HG03196 (cell line): Measurements from ENCODE around the gene B4GALNT2.
"Not testable (repeated sequence)": the region's sequence is repeated elsewhere in the genome, so short reads cannot be mapped to it uniquely, and the experiment has no call there.

Experiments used
- ATAC-seq: cut with Tn5 transposase; IDR thresholded peaks from one replicate; pipeline ENCODE4 v1.9.1; 2021; ENCODE audit not compliant: unreplicated experiment

The B4GALNT2 gene

DNA sequence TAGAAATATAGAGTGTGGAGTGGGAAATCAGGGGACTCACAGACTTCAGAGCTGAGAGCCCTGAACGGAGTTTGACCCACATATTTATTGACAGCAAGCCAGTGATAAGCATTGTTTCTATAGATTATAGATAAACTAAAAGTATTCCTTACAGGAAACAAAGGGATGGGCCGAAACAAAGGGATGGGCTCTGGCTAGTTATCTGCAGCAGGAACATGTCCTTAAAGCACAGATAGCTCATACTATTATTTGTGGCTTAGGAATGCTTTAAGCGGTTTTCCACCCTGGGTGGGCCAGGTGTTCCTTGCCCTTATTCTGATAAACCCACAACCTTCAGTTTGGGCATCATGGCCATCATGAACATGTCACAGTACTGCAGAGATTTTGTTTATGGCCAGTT, 38.1 kb downstream of the B4GALNT2 start:
- ATAC-seq: not testable (repeated sequence)

DNA sequence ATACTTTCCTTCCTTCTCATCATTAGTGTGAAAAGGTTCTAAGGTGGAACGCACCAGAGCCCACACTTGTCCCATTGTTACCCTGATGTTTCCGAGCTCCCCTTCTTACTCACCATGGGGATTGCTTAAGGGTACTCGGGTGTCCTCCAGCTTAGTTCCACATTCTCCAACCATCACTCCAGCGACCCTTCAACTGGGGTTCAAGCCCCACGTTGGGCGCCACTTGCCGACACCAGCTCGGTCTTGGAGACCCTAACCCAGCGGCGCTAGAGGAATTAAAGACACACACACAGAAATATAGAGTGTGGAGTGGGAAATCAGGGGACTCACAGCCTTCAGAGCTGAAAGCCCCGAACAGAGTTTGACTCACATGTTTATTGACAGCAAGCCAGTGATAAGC, 43.4 kb downstream of the B4GALNT2 start:
- not testable (repeated sequence) for ATAC-seq

DNA sequence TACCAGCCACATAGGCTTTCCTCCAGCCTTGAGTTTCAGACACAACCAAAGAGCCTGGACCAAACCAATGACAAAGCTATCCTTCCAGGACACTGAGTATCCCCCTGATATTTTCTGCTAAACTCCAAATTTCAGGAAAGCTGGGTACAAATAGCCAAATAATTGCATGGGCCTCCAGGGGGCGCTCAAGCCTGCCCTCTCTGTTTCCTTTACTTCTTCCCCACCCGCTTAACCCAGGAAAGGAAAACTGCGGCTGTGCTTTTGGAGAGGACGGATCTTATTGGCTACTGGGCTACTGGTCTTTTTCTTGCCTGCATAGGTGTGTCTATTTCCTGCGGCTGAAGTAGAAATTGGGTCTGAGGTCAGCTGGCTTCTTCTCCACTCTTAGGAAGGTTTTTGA, 47.7 kb downstream of the B4GALNT2 start:
- ATAC-seq: no peak

DNA sequence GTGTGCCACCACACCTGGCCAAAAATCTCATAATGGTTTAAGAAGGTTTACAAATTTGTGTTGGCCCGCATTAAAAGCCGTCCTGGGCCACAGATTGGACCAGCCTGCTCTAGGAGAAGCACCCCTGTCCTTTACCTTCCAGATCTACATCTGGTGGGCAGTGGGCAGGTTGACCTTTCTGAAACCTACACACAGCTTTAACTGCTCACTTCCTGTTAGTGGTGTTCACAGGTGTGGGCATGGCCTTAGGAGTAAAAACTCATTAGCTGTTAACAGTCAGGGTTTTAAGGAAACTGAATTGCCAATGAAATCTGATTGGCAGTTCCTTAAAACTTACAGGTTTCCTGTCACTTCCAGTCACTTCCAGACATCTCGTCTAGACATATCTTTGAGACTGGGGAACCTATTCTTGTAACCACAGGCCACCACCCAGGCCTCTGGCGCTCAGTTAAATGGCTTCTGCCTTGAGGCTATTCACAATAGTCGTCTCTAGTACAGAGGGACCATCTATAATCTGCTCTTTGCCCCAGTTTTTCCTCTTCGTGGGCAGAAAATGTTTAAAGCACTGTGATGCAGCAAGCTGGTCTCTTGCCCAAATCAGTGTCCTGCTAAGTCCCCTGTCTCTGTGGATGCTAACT, 48.5 kb downstream of the B4GALNT2 start:
- ATAC-seq: no peak

DNA sequence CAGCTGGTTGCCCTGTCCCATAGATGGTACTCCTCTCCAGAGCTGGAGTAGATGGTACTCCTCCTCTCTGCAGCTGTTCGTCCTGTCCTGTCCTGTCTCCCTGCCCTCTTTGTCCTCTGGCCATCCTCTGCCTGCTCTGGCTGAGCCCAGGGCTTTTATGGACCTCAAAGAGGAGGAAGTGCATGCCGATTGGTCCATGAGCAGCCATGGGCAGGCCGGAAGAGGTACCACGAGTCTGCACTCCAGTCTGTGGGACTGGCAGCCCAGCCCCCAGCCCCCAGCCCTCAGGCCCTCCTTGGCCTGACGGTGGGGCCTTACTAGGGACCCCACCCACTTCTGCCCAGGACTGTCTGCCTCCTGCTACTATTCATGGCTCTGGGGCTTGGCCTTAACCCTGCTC, 50.8 kb downstream of the B4GALNT2 start:
- no peak for ATAC-seq

DNA sequence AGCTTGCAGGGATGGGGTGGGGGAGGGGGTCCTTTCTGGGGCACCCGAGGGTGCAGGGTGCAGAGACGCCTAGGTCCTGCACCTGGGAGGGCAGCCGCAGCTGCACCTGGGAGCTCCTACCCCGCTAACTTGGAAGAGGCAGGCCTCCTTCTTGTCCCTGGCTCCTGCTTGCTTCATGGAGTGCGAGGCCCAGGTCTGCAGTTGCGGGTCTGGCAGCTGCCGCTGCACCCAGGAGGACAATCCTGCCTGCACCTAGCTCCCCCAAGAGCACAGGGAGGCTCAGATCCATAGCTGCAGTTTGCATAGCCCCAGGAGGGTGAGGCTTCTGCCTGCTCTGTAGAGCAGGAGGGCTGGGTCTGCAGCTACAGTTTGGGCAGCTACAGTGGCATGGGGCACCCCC, 51.2 kb downstream of the B4GALNT2 start:
- no peak for ATAC-seq

DNA sequence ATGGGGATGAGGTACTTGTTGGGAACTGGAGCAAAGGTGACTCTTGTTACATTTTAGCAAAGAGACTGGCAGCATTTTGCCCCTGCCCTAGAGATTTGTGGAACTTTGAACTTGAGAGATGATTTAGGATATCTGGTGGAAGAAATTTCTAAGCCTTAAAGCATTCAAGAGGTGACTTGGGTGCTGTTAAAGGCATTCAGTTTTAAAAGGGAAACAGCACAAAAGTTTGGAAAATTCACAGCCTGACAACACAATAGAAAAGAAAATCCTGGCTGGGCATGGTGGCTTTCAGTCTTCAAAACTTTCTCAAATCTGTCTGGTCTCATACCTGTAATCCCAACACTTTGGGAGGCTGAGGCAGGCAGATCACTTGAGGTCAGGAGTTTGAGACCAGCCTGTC, 52.0 kb downstream of the B4GALNT2 start:
- not testable (repeated sequence) for ATAC-seq

DNA sequence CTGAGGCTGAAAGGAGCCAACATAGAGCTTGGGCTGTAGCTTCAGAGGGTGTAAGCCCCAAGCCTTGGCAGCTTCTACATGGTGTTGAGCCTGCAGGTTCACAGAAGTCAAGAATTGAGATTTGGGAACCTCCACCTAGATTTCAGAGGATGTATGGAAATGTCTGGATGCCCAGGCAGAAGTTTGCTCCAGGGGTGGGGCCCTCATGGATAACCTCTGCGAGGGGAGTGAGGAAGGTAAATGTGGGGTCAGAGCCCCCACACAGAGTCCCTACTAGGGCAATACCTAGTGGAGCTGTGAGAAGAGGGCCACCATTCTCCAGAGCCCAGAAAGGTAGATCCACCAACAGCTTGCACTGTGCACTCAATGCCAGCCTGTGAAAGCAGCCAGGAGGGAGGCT, 52.8 kb downstream of the B4GALNT2 start:
- ATAC-seq: not testable (repeated sequence)

DNA sequence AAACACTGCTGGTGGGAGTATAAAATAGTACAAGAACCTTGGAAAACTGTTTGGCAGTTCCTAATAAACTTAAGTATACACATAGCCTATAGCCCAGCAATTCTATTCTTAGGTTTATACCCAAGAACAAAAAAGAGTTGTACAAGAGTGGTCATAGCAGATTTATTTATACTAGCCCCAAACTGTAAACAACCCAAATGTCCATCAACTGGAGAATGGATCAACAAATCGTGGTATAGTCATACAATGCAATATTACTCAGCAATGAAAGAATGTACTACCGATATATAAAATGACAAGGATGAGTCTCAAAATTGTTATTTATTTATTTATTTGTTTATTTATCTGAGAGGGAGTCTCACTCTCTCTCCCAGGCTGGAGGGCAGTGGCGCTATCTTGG, 54.7 kb downstream of the B4GALNT2 start:
- no peak for ATAC-seq

DNA sequence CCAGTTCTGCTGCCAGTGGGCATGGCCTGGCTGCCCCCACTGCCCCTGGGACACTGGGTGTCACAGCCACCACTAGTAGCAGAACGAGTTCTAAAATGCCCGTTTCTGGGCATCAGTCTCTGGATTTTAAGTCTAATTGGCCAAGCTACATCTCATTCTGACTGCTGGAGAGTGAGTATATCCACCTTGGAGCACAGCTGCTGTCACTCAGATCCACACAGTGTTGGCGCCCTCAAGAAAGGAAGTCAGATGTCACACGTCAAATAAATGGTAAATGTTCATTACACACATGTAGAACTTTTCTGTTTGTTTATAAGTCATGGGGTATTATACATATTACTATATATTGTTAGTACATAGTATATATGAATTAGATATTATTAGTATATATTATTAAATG, 58.4 kb downstream of the B4GALNT2 start:
- ATAC-seq: no peak

DNA sequence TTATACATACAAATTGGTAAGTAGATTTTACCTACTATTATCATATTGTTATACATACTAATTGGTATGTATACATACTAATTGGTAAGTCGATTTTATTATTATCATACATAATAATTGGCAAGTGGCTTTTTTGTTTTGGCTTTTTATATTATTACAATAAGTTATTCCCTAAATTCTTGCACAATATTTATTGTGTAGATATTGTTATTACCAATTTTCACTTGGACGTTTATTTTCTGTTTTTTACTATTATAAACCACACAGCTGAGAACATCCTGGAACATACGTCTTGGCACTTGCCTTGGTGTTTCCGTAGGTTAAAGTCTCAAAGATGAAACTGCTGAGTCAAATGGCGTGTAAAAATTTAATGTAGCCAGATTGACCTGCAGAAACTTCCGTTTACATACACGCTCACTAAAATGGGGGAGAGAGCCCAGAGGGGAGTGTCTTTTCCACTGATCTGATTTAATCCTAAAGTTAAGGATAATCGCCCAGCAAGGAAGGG, 58.9 kb downstream of the B4GALNT2 start:
- peak; percentile 6 for ATAC-seq

DNA sequence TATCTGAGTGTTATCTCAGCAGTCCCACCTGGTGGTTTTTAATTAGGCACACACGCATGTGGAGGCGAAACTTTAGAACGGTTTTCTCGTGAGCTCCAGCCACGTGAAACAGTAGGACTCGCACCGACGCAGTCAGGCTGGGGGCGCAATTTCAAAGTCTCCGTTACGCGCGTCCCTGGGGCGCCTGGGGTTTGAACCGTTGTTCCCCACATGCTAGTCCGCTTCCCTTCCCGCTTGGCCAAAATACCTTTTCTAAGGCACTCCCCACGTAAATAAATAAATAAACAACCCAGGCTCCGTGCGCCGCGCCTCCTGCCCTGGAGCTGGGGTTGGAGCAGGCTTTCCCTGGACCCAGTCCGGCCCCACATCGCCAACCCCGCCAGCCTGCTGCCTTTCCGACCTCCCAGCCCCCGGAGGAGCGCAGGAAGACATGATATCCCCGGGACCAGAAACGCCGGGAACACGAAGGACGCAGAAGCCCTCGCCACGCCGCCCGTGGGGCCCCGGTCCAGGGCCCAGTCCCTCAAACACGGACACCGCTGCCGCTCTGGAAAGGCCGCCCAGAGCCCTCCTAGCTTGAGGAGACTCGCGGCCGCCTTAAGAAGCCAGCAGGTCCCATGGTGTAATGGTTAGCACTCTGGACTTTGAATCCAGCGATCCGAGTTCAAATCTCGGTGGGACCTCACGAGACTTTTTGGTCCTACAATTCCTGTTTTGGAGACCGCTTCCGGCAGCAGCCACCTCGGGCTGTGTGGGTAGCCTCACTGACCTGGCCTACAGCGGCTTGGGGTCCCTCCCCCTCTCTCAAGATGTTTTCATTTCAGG, 59.6 kb downstream of the B4GALNT2 start:
- peak; percentile 47 for ATAC-seq

DNA sequence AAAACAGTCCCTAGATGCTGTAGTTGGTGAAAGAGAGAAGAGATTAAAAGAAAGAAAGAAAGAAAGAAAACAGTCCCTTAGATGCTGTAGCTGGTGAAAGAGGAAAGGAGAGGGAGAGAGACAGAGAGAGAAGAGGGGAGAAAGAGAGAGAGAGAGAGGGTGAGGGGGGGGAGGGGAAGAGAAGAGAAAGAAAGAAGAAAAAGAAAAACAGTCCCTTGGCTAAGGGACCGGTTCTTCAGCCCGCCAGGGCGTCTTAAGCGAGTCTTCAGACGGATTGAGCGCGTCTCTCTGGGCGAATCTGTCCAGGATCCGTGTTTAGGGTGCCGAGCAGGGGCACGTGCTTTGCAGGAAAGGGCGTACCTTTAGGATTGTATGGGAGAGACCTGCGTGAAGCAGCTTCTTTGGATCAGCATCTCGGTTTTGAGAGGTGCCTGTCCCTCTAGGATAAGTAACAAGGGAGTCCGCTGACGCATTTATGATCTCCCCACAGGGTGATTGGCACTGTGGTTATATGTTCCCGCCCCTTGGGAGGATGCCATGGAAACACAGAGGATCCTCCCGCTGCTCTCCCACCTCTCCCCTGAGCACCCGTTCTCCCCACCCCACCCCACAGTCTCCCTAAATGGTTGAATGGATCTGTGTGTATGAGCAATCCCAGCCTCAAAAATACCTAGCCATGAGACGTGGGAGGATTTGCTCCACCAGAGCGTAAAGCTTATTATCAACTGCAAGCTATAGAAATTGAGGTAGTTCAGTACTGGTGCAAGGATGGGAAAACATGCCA, 61.1 kb downstream of the B4GALNT2 start:
- peak; percentile 23 for ATAC-seq

DNA sequence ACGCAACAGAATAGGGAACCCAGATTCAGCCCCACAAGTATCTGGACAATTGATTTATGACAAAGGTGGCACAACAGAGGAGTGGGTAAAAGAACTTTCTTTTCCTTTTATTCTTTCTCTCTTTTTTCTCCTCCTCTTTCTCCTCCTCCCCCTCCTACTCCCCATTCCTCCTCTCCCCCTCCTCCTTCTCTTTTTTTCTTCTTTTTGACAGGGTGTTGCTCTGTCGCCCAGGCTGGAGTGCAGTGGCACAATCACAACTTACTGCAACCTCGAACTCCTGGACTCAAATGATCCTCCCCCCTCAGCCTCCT, 61.7 kb downstream of the B4GALNT2 start:
- no peak for ATAC-seq

DNA sequence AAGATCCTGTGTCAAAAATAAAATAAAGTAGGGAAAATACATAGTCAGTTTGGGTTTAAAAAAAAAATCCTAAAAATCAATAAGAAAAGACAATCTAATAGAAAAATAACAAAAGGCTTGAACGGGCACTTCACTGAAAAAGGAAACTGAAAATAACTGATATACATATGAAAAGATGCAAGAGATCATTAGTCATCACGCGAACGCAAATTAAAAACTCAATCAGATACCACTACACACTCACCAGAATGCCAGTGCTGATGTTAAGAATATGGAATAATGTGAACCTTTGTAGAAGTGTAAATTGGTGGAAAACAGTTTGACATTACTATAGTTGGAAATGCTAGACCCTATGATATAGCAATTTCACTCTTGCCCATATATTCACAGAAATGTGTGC, 63.2 kb downstream of the B4GALNT2 start:
- ATAC-seq: no peak

DNA sequence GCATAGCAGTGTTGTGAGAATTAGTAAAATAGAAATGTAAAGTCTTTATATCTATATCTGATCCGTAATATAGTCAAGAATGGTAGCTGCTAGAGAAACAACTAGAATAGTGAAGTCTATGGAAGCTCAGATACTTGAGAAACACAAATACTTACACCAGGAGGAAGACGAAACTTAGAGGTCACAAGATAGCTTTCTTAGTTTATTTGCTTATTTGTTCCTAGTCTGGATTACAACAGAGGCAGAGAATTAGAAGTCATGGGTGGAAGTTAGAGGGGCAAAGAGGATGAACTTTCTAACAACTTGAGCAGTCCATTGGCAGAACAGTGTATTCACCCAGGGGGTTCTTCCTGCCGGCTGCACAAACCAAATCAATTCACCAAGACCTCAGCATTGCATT, 64.0 kb downstream of the B4GALNT2 start:
- no peak for ATAC-seq

DNA sequence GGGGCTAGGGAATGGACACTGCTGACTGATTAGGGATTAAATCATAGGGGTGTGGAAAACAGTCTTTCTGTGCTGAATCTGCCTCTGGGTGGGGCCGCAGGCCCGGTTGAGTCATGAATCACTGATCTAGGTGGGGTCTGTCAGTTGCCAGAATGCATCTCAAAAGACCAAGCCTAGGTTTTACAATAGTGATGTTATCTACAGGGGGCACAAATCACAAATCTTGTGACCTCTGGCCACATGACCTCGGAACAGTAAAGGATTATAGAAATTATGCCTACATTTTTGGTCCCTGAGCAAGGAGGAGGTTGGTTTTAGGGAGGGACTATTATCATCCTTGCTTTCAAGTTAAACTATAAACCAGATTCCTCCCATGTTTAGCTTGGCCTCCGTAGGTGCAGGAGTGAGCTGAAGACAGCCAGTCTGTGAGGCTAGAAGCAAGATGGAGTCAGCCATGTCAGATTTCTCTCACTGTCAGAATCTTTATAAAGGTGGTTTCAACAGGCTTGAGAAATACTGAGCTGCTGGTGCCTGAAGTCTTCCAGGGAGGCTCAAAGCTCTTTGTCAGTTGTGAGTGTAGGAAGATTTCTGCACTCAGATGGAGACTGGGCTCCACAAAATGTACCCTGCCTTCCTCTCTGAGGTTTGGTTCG, 64.9 kb downstream of the B4GALNT2 start:
- no peak for ATAC-seq

DNA sequence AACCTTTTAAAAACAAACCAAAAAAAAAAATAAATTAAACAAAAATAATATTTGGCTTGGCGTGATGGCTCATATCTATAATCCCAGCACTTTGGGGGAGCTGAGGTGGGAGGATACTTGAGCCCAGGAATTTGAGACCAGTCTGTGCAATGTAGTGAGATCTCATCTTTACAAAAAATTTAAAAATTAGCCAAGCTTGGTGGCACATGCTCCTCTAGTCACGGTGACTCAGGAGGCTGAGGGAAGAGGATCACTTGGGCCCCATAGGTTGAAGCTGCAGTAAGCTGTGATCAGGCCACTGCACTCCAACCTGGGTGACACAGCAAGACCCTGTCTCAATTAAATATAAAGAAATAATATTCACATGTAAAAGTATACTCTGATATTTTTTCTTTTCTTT, 65.6 kb downstream of the B4GALNT2 start:
- no peak for ATAC-seq

DNA sequence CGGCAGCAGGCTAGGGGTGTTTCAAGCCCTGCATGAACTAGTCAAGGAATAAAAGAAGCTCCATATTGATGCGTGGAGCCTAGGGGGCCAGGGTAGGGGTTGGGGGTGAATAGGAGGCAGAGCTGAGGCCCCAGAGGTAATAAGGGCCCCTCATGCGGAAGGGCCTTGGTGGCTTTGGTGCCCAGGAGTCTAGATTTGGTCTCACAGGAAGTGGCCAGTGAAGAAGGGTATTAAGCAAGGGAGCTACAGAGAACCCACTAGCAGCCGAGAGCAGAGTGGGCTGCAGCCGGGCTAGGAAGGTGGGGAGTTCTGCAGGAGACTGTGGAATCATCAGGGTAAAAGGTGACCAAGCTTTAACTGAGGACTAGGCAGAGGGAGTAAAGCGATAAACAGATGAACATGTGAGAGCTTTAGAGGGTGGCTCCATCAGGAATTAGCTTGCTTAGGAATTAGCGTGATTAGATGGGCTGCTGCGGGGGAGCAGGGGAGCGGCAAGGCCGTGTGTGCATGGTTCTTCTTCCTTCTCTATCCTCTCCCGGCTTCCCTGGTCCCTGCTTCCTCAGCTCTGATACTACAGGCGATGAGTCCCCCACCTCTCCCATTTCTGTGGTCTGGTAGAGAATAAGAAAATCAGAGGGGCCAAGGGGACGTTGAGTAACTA, 68.0 kb downstream of the B4GALNT2 start:
- no peak for ATAC-seq

DNA sequence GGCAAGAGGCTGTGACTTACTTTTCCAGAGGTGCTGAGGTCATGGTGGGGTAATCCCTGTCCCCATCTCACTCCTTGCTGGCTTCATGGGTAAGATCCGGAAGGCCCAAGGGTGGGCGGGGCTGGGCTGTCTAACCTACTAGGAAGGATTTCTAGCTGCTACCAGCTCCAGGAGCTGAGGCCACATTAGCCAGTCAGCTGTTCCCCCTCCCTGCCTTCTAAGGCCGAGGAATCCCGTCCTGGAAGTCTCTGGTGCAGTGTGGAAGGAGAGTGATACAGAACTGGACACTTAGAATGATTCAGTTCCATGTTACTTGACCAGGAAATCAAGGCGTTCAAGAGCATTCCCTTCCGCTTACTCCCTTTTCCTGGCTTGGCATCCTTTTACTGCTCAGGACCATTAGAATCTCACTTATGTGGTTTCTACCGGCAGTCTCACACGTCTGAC, 68.9 kb downstream of the B4GALNT2 start:
- ATAC-seq: no peak

DNA sequence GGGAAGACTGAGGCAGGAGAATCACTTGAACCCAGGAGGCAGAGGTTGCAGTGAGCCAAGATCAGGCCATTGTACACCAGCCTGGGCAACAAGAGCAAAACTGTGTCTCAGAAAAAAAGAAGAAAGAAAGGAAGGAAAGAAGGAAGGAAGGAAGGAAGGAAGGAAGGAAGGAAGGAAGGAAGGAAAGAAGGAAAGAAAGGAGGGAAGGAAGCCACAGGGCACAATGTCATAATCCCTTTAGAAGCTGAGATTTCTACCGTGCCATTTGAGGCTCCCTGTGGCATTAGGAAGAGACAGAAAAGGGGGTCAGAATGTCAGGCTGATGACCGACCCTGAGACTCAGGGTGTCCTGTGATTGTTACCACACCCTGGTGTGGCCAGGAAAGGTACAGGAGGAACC, 71.2 kb downstream of the B4GALNT2 start:
- no peak for ATAC-seq
